Measurements from ENCODE around the gene ARHGAP26. TPM values are rescaled to one million over a fixed set of nuclear protein-coding genes. Genes with fewer than 3 reads are reported as not detected.

ARHGAP26 gene
- total and polyA plus RNA-seq, 2 donors, result 15.1 to 16.2 TPM

- 96% methylated on average over 6 of the region's 6 CpGs for WGBS
- Histone ChIP-seq H3K27me3 (ENCODE audit: control insufficient read depth in 2 of 2, insufficient read depth in 1 of 2, low read length in 1 of 2) (no peaks in the 10 kb centered on the region), H3K4me3 (ENCODE audit: low read length in 2 of 2) (no peak overlapping the region), H3K9me3 (ENCODE audit: control insufficient read depth in 2 of 2, insufficient read depth in 1 of 2, low read length in 1 of 2) (no peaks in the 10 kb centered on the region), H3K4me1 (ENCODE audit: control insufficient read depth in 2 of 2, insufficient read depth in 2 of 2, low read length in 2 of 2) (peaks cover 9 to 42% of the 10 kb centered on the region in 2 donors), H3K36me3 (ENCODE audit: control insufficient read depth in 2 of 2, insufficient read depth in 2 of 2, low read length in 1 of 2) (no peaks in the 10 kb centered on the region), H3K27ac (ENCODE audit: low read depth in 1 of 2, low read length in 1 of 2) (peak overlapping the region; percentile 27 to 56)
- DNase-seq (ENCODE audit: low read depth in 6 of 9, low spot score in 9 of 9), result no peak
Observed at GRCh38 chr5:142856269-142856782, 86.1 kb downstream of the ARHGAP26 start.

- Histone ChIP-seq H3K27me3 (ENCODE audit: control insufficient read depth in 2 of 2, insufficient read depth in 1 of 2, low read length in 1 of 2) (no peaks in the 10 kb centered on the region), H3K4me1 (ENCODE audit: control insufficient read depth in 2 of 2, insufficient read depth in 2 of 2, low read length in 2 of 2) (peaks cover 9 to 42% of the 10 kb centered on the region in 2 donors), H3K4me3 (ENCODE audit: low read length in 2 of 2) (no peak overlapping the region), H3K9me3 (ENCODE audit: control insufficient read depth in 2 of 2, insufficient read depth in 1 of 2, low read length in 1 of 2) (no peaks in the 10 kb centered on the region), H3K27ac (ENCODE audit: low read depth in 1 of 2, low read length in 1 of 2) (peak overlapping the region; percentile 71 to 78), H3K36me3 (ENCODE audit: control insufficient read depth in 2 of 2, insufficient read depth in 2 of 2, low read length in 1 of 2) (no peaks in the 10 kb centered on the region)
- 90% methylated on average over 4 of the region's 4 CpGs for WGBS
- no peak for DNase-seq (ENCODE audit: low read depth in 6 of 9, low spot score in 9 of 9)
Observed at GRCh38 chr5:142857405-142857804, 87.2 kb downstream of the ARHGAP26 start.

- Histone ChIP-seq H3K4me1 (ENCODE audit: control insufficient read depth in 2 of 2, insufficient read depth in 2 of 2, low read length in 2 of 2) (peaks cover 9 to 39% of the 10 kb centered on the region in 2 donors), H3K36me3 (ENCODE audit: control insufficient read depth in 2 of 2, insufficient read depth in 2 of 2, low read length in 1 of 2) (no peaks in the 10 kb centered on the region), H3K27me3 (ENCODE audit: control insufficient read depth in 2 of 2, insufficient read depth in 1 of 2, low read length in 1 of 2) (no peaks in the 10 kb centered on the region), H3K27ac (ENCODE audit: low read depth in 1 of 2, low read length in 1 of 2) (peak overlapping the region; percentile 1 to 59), H3K4me3 (ENCODE audit: low read length in 2 of 2) (no peak overlapping the region), H3K9me3 (ENCODE audit: control insufficient read depth in 2 of 2, insufficient read depth in 1 of 2, low read length in 1 of 2) (no peaks in the 10 kb centered on the region)
- WGBS, result 99% methylated on average over 2 of the region's 2 CpGs
- DNase-seq (ENCODE audit: low read depth in 6 of 9, low spot score in 9 of 9), result no peak
Observed at GRCh38 chr5:142859037-142859436, 88.9 kb downstream of the ARHGAP26 start.

DNA sequence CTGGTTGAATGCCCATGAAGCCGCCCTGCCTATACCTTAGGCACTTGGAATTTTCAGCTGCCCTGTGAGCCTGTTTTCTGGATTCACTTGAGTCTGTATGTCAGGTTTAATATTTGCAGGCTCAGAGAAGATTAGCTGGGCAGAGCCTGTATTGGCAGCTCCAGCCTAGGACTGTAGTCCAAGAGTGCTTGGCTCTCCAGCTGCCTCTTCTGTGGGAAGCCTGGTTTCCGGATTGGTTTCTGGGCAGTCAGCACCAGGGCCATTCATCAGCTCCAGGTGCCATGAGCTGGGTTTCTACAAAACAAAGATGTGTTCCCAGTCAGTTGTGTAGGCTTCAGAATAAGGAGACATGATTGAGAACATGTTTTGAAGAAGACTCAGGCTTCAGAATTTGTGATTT lies 90.1 kb downstream of the ARHGAP26 start:
- no peaks in the 10 kb centered on the region for H3K27me3 ChIP-seq (ENCODE audit: control insufficient read depth in 2 of 2, insufficient read depth in 1 of 2, low read length in 1 of 2)
- WGBS, result 71% methylated on average over 2 of the region's 2 CpGs
- H3K4me1 ChIP-seq (ENCODE audit: control insufficient read depth in 2 of 2, insufficient read depth in 2 of 2, low read length in 2 of 2), result peaks cover 9 to 40% of the 10 kb centered on the region in 2 donors
- H3K9me3 ChIP-seq (ENCODE audit: control insufficient read depth in 2 of 2, insufficient read depth in 1 of 2, low read length in 1 of 2), result no peaks in the 10 kb centered on the region
- H3K36me3 ChIP-seq (ENCODE audit: control insufficient read depth in 2 of 2, insufficient read depth in 2 of 2, low read length in 1 of 2), result no peaks in the 10 kb centered on the region
- DNase-seq (ENCODE audit: low read depth in 6 of 9, low spot score in 9 of 9), result no peak
- H3K27ac ChIP-seq (ENCODE audit: low read depth in 1 of 2, low read length in 1 of 2), result no peak overlapping the region
- no peak overlapping the region for H3K4me3 ChIP-seq (ENCODE audit: low read length in 2 of 2)

- no peaks in the 10 kb centered on the region for H3K27me3 ChIP-seq (ENCODE audit: control insufficient read depth in 2 of 2, insufficient read depth in 1 of 2, low read length in 1 of 2)
- DNase-seq (ENCODE audit: low read depth in 6 of 9, low spot score in 9 of 9), result no peak
- peaks cover 9 to 40% of the 10 kb centered on the region in 2 donors for H3K4me1 ChIP-seq (ENCODE audit: control insufficient read depth in 2 of 2, insufficient read depth in 2 of 2, low read length in 2 of 2)
- H3K9me3 ChIP-seq (ENCODE audit: control insufficient read depth in 2 of 2, insufficient read depth in 1 of 2, low read length in 1 of 2), result no peaks in the 10 kb centered on the region
- WGBS, result 83% methylated on average over 7 of the region's 7 CpGs
- H3K27ac ChIP-seq (ENCODE audit: low read depth in 1 of 2, low read length in 1 of 2), result peak overlapping the region; percentile 45 to 54
- no peak overlapping the region for H3K4me3 ChIP-seq (ENCODE audit: low read length in 2 of 2)
- H3K36me3 ChIP-seq (ENCODE audit: control insufficient read depth in 2 of 2, insufficient read depth in 2 of 2, low read length in 1 of 2), result no peaks in the 10 kb centered on the region
Observed at GRCh38 chr5:142861011-142861410, 90.8 kb downstream of the ARHGAP26 start.

- H3K27me3 ChIP-seq (ENCODE audit: control insufficient read depth in 2 of 2, insufficient read depth in 1 of 2, low read length in 1 of 2), result no peaks in the 10 kb centered on the region
- no peaks in the 10 kb centered on the region for H3K9me3 ChIP-seq (ENCODE audit: control insufficient read depth in 2 of 2, insufficient read depth in 1 of 2, low read length in 1 of 2)
- DNase-seq (ENCODE audit: low read depth in 6 of 9, low spot score in 9 of 9), result no peak
- H3K4me1 ChIP-seq (ENCODE audit: control insufficient read depth in 2 of 2, insufficient read depth in 2 of 2, low read length in 2 of 2), result peaks cover 9 to 40% of the 10 kb centered on the region in 2 donors
- 97% methylated on average over 4 of the region's 4 CpGs for WGBS
- H3K4me3 ChIP-seq (ENCODE audit: low read length in 2 of 2), result no peak overlapping the region
- H3K27ac ChIP-seq (ENCODE audit: low read depth in 1 of 2, low read length in 1 of 2), result peak overlapping the region in 1 of 2 donors; percentile 13
- H3K36me3 ChIP-seq (ENCODE audit: control insufficient read depth in 2 of 2, insufficient read depth in 2 of 2, low read length in 1 of 2), result no peaks in the 10 kb centered on the region
Observed at GRCh38 chr5:142862594-142862993, 92.4 kb downstream of the ARHGAP26 start.

DNA sequence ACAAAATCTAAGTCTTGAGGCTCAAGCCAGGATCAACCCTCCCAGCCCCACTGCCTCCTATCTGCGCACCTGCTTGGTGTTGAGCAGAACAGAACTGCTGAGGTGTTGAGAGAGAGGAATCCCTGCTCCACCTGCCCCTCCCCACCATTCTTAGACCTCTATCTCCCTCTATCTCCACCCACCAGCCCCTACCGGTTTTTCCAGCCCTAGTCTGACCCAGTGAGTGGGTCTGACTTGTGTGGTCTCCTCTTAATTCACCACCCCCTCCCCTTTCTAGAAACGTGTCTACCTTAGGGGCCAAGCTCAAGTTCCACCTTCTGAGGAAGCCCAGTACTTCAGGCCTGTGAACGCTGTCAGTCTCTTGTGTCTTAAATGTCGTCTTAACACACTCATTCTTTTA lies 93.7 kb downstream of the ARHGAP26 start:
- 87% methylated on average over 5 of the region's 5 CpGs for WGBS
- Histone ChIP-seq H3K4me3 (ENCODE audit: low read length in 2 of 2) (no peak overlapping the region), H3K27me3 (ENCODE audit: control insufficient read depth in 2 of 2, insufficient read depth in 1 of 2, low read length in 1 of 2) (no peaks in the 10 kb centered on the region), H3K4me1 (ENCODE audit: control insufficient read depth in 2 of 2, insufficient read depth in 2 of 2, low read length in 2 of 2) (peaks cover 9 to 45% of the 10 kb centered on the region in 2 donors), H3K36me3 (ENCODE audit: control insufficient read depth in 2 of 2, insufficient read depth in 2 of 2, low read length in 1 of 2) (no peaks in the 10 kb centered on the region), H3K27ac (ENCODE audit: low read depth in 1 of 2, low read length in 1 of 2) (peak overlapping the region; percentile 30 to 36), H3K9me3 (ENCODE audit: control insufficient read depth in 2 of 2, insufficient read depth in 1 of 2, low read length in 1 of 2) (no peaks in the 10 kb centered on the region)
- no peak for DNase-seq (ENCODE audit: low read depth in 6 of 9, low spot score in 9 of 9)

GRCh38 chr5:142864290-142865260 lies 94.4 kb downstream of the ARHGAP26 start:
- H3K27ac ChIP-seq (ENCODE audit: low read depth in 1 of 2, low read length in 1 of 2), result peak overlapping the region; percentile 30 to 36
- H3K9me3 ChIP-seq (ENCODE audit: control insufficient read depth in 2 of 2, insufficient read depth in 1 of 2, low read length in 1 of 2), result no peaks in the 10 kb centered on the region
- H3K36me3 ChIP-seq (ENCODE audit: control insufficient read depth in 2 of 2, insufficient read depth in 2 of 2, low read length in 1 of 2), result no peaks in the 10 kb centered on the region
- no peaks in the 10 kb centered on the region for H3K27me3 ChIP-seq (ENCODE audit: control insufficient read depth in 2 of 2, insufficient read depth in 1 of 2, low read length in 1 of 2)
- WGBS, result 92% methylated on average over 13 of the region's 13 CpGs
- no peak for DNase-seq (ENCODE audit: low read depth in 6 of 9, low spot score in 9 of 9)
- no peak overlapping the region for H3K4me3 ChIP-seq (ENCODE audit: low read length in 2 of 2)
- peaks cover 9 to 45% of the 10 kb centered on the region in 2 donors for H3K4me1 ChIP-seq (ENCODE audit: control insufficient read depth in 2 of 2, insufficient read depth in 2 of 2, low read length in 2 of 2)

GRCh38 chr5:142865631-142866030 lies 95.5 kb downstream of the ARHGAP26 start:
- DNase-seq (ENCODE audit: low read depth in 6 of 9, low spot score in 9 of 9), result no peak
- Histone ChIP-seq H3K36me3 (ENCODE audit: control insufficient read depth in 2 of 2, insufficient read depth in 2 of 2, low read length in 1 of 2) (no peaks in the 10 kb centered on the region), H3K4me1 (ENCODE audit: control insufficient read depth in 2 of 2, insufficient read depth in 2 of 2, low read length in 2 of 2) (peaks cover 7 to 42% of the 10 kb centered on the region in 2 donors), H3K27me3 (ENCODE audit: control insufficient read depth in 2 of 2, insufficient read depth in 1 of 2, low read length in 1 of 2) (no peaks in the 10 kb centered on the region), H3K9me3 (ENCODE audit: control insufficient read depth in 2 of 2, insufficient read depth in 1 of 2, low read length in 1 of 2) (no peaks in the 10 kb centered on the region), H3K27ac (ENCODE audit: low read depth in 1 of 2, low read length in 1 of 2) (no peak overlapping the region), H3K4me3 (ENCODE audit: low read length in 2 of 2) (no peak overlapping the region)
- 97% methylated on average over 4 of the region's 4 CpGs for WGBS
